ENCODE data around the gene MYH6.

DNA sequence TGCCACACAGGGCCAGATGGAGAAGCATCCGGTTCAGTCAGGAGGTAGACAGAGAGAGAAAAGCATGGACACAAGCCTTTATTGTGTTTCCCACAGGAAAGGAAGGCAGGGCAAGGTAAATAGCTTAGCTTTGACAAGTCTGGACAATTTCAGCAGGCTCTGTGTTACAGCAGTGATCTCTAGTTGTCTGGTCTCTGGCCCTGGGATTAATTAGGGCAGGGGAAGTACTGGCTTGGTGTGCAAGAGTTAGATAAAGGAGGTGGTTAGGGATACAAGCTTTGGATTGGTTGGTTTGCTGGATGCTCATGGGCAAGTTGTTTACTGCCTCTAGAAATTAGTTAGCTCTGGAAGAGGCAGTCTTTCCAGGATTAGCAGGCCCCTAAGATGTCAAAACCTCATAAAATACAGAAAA lies 46.4 kb upstream of the MYH6 start:
- no peak for TF ChIP-seq POLR2A (IDR thresholded peaks at IDR 0.05)
- TF ChIP-seq, protein P1, sequence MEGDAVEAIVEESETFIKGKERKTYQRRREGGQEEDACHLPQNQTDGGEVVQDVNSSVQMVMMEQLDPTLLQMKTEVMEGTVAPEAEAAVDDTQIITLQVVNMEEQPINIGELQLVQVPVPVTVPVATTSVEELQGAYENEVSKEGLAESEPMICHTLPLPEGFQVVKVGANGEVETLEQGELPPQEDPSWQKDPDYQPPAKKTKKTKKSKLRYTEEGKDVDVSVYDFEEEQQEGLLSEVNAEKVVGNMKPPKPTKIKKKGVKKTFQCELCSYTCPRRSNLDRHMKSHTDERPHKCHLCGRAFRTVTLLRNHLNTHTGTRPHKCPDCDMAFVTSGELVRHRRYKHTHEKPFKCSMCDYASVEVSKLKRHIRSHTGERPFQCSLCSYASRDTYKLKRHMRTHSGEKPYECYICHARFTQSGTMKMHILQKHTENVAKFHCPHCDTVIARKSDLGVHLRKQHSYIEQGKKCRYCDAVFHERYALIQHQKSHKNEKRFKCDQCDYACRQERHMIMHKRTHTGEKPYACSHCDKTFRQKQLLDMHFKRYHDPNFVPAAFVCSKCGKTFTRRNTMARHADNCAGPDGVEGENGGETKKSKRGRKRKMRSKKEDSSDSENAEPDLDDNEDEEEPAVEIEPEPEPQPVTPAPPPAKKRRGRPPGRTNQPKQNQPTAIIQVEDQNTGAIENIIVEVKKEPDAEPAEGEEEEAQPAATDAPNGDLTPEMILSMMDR (IDR thresholded peaks at IDR 0.05 in 8 of 11, conservative IDR thresholded peaks at IDR 0.05 in 3 of 11), result no peak

All from spleen (tissue), 7 donors.